Fibroblast of skin of left biceps (primary cell): ENCODE results near the gene PLEKHH3.
"Not testable (repeated sequence)": the region's sequence is repeated elsewhere in the genome, so short reads cannot be mapped to it uniquely, and the experiment has no call there.

Experiments used
- DNase-seq, 2 experiments: peaks; one replicate each; pipeline ENCODE4 v3.0.0-alpha.2; 2013; ENCODE audit warnings: low read depth in 2 of 2

PLEKHH3 gene

GRCh38 chr17:42629411-42630009 is 47.3 kb downstream of the PLEKHH3 start:
- no peak for DNase-seq

- DNase-seq: not testable (repeated sequence)
Measured at GRCh38 chr17:42627032-42627764, 49.6 kb downstream of the PLEKHH3 start.

GRCh38 chr17:42623732-42624596 is 52.8 kb downstream of the PLEKHH3 start:
- no peak for DNase-seq

DNA sequence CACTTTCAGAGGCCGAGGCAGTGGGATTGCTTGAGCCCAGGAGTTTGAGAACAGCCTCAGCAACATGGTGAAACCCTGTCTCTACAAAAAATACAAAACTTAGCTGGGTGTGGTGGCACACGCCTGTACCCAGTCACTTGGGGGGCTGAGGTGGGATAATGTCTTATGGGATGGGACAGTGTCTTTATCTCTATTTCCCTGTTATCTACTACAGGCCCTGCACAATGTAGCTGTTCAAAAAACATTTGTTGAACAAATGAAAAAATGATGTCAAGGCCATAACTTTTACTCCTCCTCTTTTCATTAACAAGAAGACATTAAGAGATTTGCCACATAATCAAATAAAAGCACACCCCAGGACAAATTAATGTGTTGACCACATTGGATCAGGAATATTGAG is 53.5 kb downstream of the PLEKHH3 start:
- no peak for DNase-seq

- DNase-seq: not testable (repeated sequence)
Measured at GRCh38 chr17:42621987-42622386, 54.8 kb downstream of the PLEKHH3 start.

DNA sequence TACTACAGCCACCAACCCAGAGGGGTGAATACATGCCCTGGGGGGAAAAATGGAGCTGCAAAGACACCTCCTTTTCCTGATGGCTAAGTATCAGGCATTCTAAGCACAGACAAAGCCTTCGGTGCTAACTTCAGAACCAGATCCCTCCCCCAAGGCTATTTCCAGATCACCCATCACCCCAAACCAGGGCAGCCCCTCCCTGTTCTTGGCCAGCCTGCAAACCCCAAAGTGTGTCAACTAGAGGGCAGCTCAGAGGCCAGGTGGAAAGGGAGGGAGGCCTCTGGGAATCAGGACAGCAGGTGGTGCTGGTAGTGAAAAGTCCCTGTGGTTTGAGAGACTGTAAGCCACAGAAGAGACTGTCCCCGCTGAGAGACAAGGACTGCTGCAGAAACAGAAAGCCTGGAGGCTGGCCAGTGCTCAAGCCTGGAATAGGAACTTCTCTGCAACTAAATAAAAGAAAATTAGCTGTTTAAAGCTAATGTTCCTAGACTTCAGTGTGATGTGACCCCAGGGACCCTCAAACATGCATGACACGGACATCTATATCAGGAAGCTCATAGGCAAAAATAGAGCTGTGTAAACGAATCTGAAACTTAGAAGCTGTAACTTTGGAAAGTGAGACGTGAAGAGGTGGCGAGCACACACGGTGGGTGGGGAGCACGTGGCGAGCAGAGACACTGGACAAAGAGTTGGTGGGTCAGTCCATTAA is 58.2 kb downstream of the PLEKHH3 start:
- DNase-seq: no peak

GRCh38 chr17:42617956-42618431 is 58.8 kb downstream of the PLEKHH3 start:
- DNase-seq: no peak
